HL-60 (cell line): ENCODE data around the gene CSNK1D.

Source experiments
- DNase-seq, 2 experiments: peaks; one replicate each; pipeline ENCODE4 v3.0.0-alpha.2; 2010 to 2020; ENCODE audit warnings: low read depth in 1 of 2, low spot score in 1 of 2
- H3K27ac ChIP-seq: fragments of 250-450 bp; sonication (Bioruptor Pico); replicated peaks from 2 replicates; pipeline ENCODE4 v1.5.1; 2020; ENCODE audit warnings: mild to moderate bottlenecking, moderate library complexity
- H3K27me3 ChIP-seq: fragments of 250-450 bp; sonication (Bioruptor Pico); 2 replicates; pipeline ENCODE4 v1.5.1; 2021; ENCODE audit warnings: mild to moderate bottlenecking, moderate library complexity; ENCODE audit not compliant: insufficient read depth, poor library complexity, severe bottlenecking
- H3K4me3 ChIP-seq: replicated peaks from 2 replicates; pipeline ENCODE4 v1.5.1; 2011; ENCODE audit warnings: mild to moderate bottlenecking, control low read depth, low read length; ENCODE audit not compliant: insufficient read depth
- CTCF ChIP-seq: IDR thresholded peaks from one replicate; pipeline ENCODE4 v1.5.1; 2011; ENCODE audit warnings: low read length, control low read depth, inconsistent platforms; ENCODE audit not compliant: insufficient read depth
- GABPA ChIP-seq: IDR thresholded peaks from 2 replicates; pipeline ENCODE4 v1.6.1; 2012; ENCODE audit warnings: low read depth
- POLR2AphosphoS5 ChIP-seq: IDR thresholded peaks from 2 replicates; pipeline ENCODE4 v1.6.1; 2012; ENCODE audit warnings: low read depth
- REST ChIP-seq: IDR thresholded peaks from 2 replicates; pipeline ENCODE4 v1.6.1; 2012; ENCODE audit warnings: low read depth; ENCODE audit not compliant: insufficient replicate concordance
- SPI1 ChIP-seq: IDR thresholded peaks from 2 replicates; pipeline ENCODE4 v1.6.1; 2012; ENCODE audit warnings: low read depth, mild to moderate bottlenecking, borderline replicate concordance

The CSNK1D gene

DNA sequence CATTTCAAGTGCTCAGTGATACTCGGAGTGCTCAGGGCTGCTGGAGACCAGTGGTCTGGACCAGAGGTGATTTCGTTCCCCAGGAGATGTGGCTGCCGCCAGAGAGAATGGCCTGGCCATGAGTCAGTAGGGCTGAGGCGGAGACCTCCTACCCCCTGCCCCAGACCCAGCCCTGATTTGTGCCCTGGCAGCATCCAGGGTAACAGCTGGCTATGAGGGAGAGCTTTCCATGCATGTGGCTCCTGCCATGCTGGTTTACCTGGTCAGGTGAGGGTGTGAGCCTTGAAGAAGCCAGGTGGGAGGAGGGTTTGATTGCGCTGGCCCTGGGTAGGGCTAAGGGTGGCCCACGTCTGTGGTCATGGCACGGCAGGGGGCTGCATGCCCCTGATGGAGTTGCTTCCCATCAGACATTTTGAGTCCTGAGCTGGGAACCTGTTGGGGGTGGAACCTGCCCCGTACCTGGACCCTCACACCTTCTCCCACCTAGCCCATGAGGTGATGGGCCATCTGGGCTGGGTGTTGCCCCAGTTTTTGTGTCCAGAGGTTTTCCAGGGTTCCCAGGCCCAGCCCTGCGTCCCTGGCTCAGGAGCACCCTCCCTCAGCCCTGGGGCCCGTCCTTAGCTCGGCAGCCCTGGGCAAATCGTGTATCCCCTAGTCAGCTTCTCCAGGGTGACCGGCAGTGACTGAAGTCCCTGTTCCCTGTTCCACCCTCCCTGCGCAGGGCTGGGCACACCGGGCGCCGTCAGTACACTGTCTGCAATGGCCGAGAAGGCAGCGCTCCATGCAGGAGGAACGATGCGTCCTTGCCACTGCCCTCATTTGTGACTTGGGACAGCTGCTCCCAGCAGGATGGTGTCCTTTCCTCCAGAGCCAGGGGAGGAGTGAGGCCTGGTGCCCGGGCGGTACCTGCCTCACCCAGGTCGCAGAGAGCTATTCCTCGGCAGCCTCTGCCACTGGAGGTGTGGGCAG lies 9.0 kb upstream of the CSNK1D start:
- Histone ChIP-seq H3K4me3 (no peak overlapping the region), H3K27ac (no peak overlapping the region), H3K27me3 (no peaks in the 10 kb centered on the region)
- TF ChIP-seq REST (no peak), SPI1 (no peak), GABPA (no peak), CTCF (no peak), POLR2AphosphoS5 (no peak)
- no peak for DNase-seq

DNA sequence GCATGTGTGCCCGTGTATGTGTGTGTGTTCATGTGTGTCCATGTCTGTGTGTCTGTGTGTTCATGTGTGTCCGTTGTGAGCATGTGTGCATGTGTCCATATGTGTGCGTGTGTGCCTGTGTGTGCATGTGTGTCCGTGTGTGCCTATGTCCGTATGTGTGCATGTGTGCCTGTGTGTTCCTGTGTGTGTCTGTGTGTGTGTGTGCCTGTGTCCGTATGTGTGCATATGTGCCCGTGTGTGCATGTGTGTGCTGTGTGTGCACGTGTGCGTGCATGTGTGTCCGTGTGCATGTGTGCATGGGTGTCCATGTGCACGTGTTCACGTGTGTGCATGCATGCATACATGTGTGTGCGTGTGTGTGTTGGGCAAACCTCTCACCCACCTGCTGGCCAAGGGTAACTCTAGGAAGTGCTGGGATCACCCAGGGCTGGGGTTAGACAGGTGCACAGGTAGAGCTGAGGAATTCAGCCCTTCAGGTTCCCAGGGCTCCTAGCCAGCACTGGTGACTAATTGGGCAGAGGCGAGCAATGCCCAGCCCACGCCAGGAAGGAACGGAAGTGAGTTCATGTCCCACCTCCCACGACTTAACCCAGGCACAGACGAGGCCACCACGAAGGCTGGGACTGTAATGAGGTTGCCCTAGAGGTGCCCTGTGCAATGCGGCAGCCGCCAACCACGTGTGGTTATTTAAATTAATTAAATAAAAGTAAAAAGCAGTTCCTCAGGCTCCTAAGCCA lies 8.2 kb upstream of the CSNK1D start:
- H3K4me3 ChIP-seq, result no peak overlapping the region
- H3K27me3 ChIP-seq, result no peaks in the 10 kb centered on the region
- H3K27ac ChIP-seq, result no peak overlapping the region
- no peak for DNase-seq
- no peak for TF ChIP-seq POLR2AphosphoS5
- TF ChIP-seq REST, result no peak
- TF ChIP-seq CTCF, result no peak
- TF ChIP-seq SPI1, result no peak
- no peak for TF ChIP-seq GABPA

DNA sequence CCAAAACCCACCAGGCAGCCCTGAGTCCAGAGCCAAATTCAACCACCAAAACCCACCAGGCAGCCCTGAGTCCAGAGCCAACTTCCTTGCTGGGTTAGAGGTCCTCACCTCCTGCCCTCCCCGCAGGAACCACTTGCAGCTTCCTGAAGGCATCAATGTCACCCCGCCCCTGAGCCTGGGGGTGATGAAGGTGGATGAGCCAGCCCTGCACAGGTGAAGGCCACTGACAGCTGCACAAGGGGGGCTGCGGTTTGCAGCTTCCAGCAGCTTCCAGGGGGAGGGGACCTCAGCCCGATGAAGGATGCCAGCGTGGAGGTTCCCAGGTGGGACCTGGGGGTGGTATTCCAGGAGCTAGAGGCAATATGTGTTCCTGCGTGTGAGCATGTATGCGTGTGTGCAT lies 7.6 kb upstream of the CSNK1D start:
- Histone ChIP-seq H3K4me3 (no peak overlapping the region), H3K27ac (no peak overlapping the region), H3K27me3 (no peaks in the 10 kb centered on the region)
- TF ChIP-seq CTCF, result no peak
- TF ChIP-seq SPI1, result no peak
- no peak for DNase-seq
